ENCODE data around the gene UBE2G2. TPM values are rescaled to one million over a fixed set of nuclear protein-coding genes. Genes with fewer than 3 reads are reported as not detected.

Gene UBE2G2
- total RNA-seq, 4 donors from 2014 or later: 95.8 to 187 (median 103) TPM

GRCh38 chr21:44728716-44729115 lies 72.9 kb downstream of the UBE2G2 start:
- no peak for ATAC-seq (ENCODE audit: low FRiP score)

GRCh38 chr21:44727757-44728156 lies 73.9 kb downstream of the UBE2G2 start:
- TF ChIP-seq CTCF (IDR thresholded peaks at IDR 0.05): no peak
- ATAC-seq (ENCODE audit: low FRiP score): no peak
- DNase-seq (ENCODE audit: low spot score): no peak

More at GRCh38 chr21:44728716-44729115, 72.9 kb downstream of the UBE2G2 start:
- no peak for DNase-seq (ENCODE audit: low spot score)
- TF ChIP-seq CTCF (IDR thresholded peaks at IDR 0.05): no peak

GRCh38 chr21:44727321-44727720 lies 74.3 kb downstream of the UBE2G2 start:
- no peak for TF ChIP-seq CTCF (IDR thresholded peaks at IDR 0.05)
- DNase-seq (ENCODE audit: low spot score) (no peak), ATAC-seq (ENCODE audit: low FRiP score) (no peak)

- DNase-seq (ENCODE audit: low spot score) (no peak), ATAC-seq (ENCODE audit: low FRiP score) (no peak)
- no peak for TF ChIP-seq CTCF (IDR thresholded peaks at IDR 0.05)
Measured at GRCh38 chr21:44726826-44727225, 74.8 kb downstream of the UBE2G2 start.

GRCh38 chr21:44724926-44725325 lies 76.7 kb downstream of the UBE2G2 start:
- ATAC-seq (ENCODE audit: low FRiP score) (no peak), DNase-seq (ENCODE audit: low spot score) (no peak)
- TF ChIP-seq CTCF (IDR thresholded peaks at IDR 0.05): no peak

GRCh38 chr21:44724196-44724595 lies 77.4 kb downstream of the UBE2G2 start:
- ATAC-seq (ENCODE audit: low FRiP score): no peak
- TF ChIP-seq CTCF (IDR thresholded peaks at IDR 0.05): no peak
- no peak for DNase-seq (ENCODE audit: low spot score)

GRCh38 chr21:44723177-44724131 lies 78.2 kb downstream of the UBE2G2 start:
- no peak for TF ChIP-seq CTCF (IDR thresholded peaks at IDR 0.05)
- DNase-seq (ENCODE audit: low spot score): no peak
- peak; percentile 58 for ATAC-seq (ENCODE audit: low FRiP score)

Measured in omental fat pad (tissue), 4 donors.